Thymus (tissue), 11 donors: ENCODE measurements around the gene ADIRF. TPM values are rescaled to one million over a fixed set of nuclear protein-coding genes. Genes with fewer than 3 reads are reported as not detected.
"Not testable (repeated sequence)": the region's sequence is repeated elsewhere in the genome, so short reads cannot be mapped to it uniquely, and the experiment has no call there.

Experiments
- DNase-seq, 9 donors: peaks; one replicate each; pipeline ENCODE4 v3.0.0-alpha.2; 2013; ENCODE audit warnings: low spot score in 9 of 9, low read depth in 6 of 9, missing footprints in 1 of 9
- H3K27ac ChIP-seq, 2 donors: one replicate each; pipeline ENCODE4 v1.5.1; 2013; ENCODE audit warnings: control low read depth in 1 of 2, low read depth in 1 of 2, low read length in 1 of 2, mild to moderate bottlenecking in 1 of 2, moderate library complexity in 1 of 2
- H3K27me3 ChIP-seq, 2 donors: one replicate each; pipeline ENCODE4 v1.5.1; 2013; ENCODE audit warnings: low read length in 1 of 2; ENCODE audit not compliant: control insufficient read depth in 2 of 2, insufficient read depth in 1 of 2
- H3K36me3 ChIP-seq, 2 donors: one replicate each; pipeline ENCODE4 v1.5.1; 2013; ENCODE audit warnings: low read length in 1 of 2, mild to moderate bottlenecking in 1 of 2, moderate library complexity in 1 of 2; ENCODE audit not compliant: control insufficient read depth in 2 of 2, insufficient read depth in 2 of 2
- H3K4me1 ChIP-seq, 2 donors: one replicate each; pipeline ENCODE4 v1.5.1; 2013; ENCODE audit warnings: low read length in 2 of 2; ENCODE audit not compliant: control insufficient read depth in 2 of 2, insufficient read depth in 2 of 2
- H3K4me3 ChIP-seq, 2 donors: one replicate each; pipeline ENCODE4 v1.5.1; 2013; ENCODE audit warnings: low read length in 2 of 2, control low read depth in 1 of 2, mild to moderate bottlenecking in 1 of 2
- H3K9me3 ChIP-seq, 2 donors: one replicate each; pipeline ENCODE4 v1.5.1; 2013; ENCODE audit warnings: low read length in 1 of 2, mild to moderate bottlenecking in 1 of 2; ENCODE audit not compliant: control insufficient read depth in 2 of 2, insufficient read depth in 1 of 2
- WGBS: extraction: QIAGEN DNeasy Blood & Tissue Kit; methylation state at CpG from one replicate; pipeline ENCODE4 v1.1.7; 2013; 5-methylcytosine and 5-hydroxymethylcytosine counted together
- polyA plus RNA-seq: library from polyadenylated mRNA; stranded (reverse); fragments of 200-250 nt; gene quantifications from one replicate; pipeline ENCODE4 v1.2.3, GENCODE V29; 2013
- total RNA-seq: library from RNA; stranded (reverse); fragments of 120-200 nt; gene quantifications from one replicate; pipeline ENCODE4 v1.2.4, GENCODE V29; 2013
- donor health status: healthy.

Gene ADIRF
- total and polyA plus RNA-seq, 2 donors: 23.8 to 196 TPM

DNA sequence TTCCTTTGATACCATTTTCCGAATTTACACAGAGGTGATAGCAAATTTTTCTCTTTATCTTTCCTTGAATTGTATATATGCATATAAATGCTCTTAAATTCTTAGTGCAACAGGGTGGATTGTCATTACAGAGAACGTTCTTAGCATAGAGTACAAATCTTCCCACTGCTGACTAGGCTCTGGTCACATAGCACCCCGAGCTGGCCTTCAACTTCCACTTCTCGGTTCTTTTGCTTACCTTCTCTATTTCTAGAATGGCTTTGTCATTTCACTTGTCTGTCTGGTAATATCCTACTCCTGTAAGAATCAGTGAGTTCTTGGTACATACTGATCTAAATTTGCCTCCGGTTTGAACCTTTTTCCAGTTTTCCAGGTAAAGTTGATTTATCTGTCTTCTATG lies 13.4 kb downstream of the ADIRF start:
- H3K27ac ChIP-seq: no peak overlapping the region
- H3K27me3 ChIP-seq: peaks cover 0 to 5% of the 10 kb centered on the region in 2 donors
- no peaks in the 10 kb centered on the region for H3K9me3 ChIP-seq
- no peak overlapping the region for H3K4me3 ChIP-seq
- no peaks in the 10 kb centered on the region for H3K4me1 ChIP-seq
- no peaks in the 10 kb centered on the region for H3K36me3 ChIP-seq
- WGBS: 92% methylated on average over 5 of the region's 5 CpGs
- DNase-seq: no peak

DNA sequence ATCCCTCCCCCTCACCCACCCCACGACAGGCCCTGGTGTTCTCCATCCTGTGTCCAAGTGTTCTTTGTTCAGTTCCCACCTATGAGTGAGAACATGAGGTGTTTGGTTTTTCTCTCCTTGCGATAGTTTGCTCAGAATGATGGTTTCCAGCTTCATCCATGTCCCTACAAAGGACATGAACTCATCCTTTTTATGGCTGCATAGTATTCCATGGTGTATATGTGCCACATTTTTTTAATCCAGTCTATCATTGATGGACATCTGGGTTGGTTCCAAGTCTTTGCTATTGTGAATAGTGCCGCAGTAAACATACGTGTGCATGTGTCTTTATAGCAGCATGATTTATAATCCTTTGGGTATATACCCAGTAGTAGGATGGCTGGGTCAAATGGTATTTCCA lies 16.2 kb downstream of the ADIRF start:
- H3K9me3 ChIP-seq, H3K36me3 ChIP-seq, H3K27ac ChIP-seq, H3K27me3 ChIP-seq, H3K4me3 ChIP-seq, DNase-seq, H3K4me1 ChIP-seq: not testable (repeated sequence)
- 98% methylated on average over 4 of the region's 4 CpGs for WGBS

DNA sequence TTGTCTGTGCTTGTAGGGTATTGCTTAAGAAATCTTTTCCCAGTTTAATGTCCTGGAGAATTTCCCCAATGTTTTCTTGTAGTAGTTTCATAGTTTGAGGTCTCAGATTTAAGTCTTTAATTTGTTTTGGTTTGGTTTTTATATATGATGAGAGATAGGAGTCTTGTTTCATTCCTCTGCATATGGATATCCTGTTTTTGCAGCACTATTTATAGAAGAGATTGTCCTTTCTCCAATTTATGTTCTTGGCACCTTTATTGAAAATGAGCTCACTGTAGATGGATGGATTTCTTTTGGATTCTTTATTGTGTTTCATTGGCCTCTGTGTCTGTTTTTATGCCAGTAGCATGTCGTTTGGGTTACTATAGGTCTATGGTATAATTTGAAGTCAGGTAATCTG lies 20.2 kb downstream of the ADIRF start:
- Histone ChIP-seq H3K27me3 (no peaks in the 10 kb centered on the region), H3K9me3 (no peaks in the 10 kb centered on the region), H3K36me3 (no peaks in the 10 kb centered on the region), H3K4me3 (no peak overlapping the region), H3K4me1 (no peaks in the 10 kb centered on the region), H3K27ac (no peak overlapping the region)
- no peak for DNase-seq
- WGBS: 92% methylated on average over 1 of the region's 1 CpG

DNA sequence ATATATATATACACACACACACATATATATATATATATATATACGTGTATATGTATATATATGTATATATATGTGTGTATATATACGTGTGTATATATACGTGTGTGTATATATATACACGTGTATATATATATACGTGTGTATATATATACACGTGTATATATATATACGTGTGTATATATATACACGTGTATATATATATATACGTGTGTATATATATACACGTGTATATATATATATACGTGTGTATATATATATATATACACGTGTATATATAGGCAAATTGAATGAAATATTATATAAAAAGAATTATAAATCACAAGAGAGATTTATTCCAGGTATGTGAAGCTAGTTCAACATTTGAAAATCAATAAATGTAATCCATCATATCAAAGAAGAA lies 23.1 kb downstream of the ADIRF start:
- not testable (repeated sequence) for H3K9me3 ChIP-seq, H3K36me3 ChIP-seq, H3K4me3 ChIP-seq, DNase-seq, H3K4me1 ChIP-seq, H3K27ac ChIP-seq, H3K27me3 ChIP-seq
- WGBS: 83% methylated on average over 12 of the region's 12 CpGs

DNA sequence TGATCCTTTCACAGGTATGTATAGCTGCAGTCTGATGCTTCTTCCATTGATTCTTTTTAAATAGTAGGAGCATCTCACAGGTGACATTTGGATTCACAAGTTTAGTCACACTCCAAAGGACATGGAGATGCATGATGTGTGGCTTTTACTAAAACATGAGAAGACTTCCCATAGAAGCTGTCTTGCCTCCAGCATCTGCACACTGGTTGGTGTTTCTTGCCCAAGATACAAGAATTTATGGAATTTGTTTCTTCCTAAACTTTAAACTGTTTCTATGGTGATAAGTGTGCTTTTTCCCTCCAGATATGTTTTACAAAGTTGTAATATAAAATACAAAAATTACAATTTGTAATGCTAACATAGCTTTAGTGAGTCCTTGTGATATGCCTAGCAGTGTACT lies 24.2 kb downstream of the ADIRF start:
- Histone ChIP-seq H3K4me3 (no peak overlapping the region), H3K36me3 (no peaks in the 10 kb centered on the region), H3K27me3 (no peaks in the 10 kb centered on the region), H3K9me3 (no peaks in the 10 kb centered on the region), H3K27ac (no peak overlapping the region), H3K4me1 (no peaks in the 10 kb centered on the region)
- DNase-seq: no peak

DNA sequence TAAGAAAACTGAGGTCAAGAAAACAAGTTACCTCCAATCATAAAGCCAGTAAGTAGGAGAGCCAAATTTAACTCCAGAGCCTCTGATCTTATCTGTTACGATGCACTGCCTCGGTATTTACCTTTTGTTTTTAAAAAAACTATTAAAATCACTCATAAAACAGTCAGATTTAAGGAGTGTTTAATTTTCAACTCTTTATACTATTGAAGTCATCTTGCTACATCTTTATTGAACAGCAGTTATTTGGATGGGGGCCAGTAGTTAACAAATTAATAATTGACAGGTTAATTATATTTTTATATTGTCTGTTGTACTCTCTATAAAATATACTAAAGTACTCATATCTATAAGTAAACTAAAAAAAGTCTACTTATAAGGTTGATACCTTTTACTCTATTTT lies 24.6 kb downstream of the ADIRF start:
- 94% methylated on average over 2 of the region's 2 CpGs for WGBS
- no peaks in the 10 kb centered on the region for H3K27me3 ChIP-seq
- no peak for DNase-seq
- H3K9me3 ChIP-seq: no peaks in the 10 kb centered on the region
- H3K4me3 ChIP-seq: no peak overlapping the region
- no peaks in the 10 kb centered on the region for H3K4me1 ChIP-seq
- H3K36me3 ChIP-seq: no peaks in the 10 kb centered on the region
- H3K27ac ChIP-seq: no peak overlapping the region

DNA sequence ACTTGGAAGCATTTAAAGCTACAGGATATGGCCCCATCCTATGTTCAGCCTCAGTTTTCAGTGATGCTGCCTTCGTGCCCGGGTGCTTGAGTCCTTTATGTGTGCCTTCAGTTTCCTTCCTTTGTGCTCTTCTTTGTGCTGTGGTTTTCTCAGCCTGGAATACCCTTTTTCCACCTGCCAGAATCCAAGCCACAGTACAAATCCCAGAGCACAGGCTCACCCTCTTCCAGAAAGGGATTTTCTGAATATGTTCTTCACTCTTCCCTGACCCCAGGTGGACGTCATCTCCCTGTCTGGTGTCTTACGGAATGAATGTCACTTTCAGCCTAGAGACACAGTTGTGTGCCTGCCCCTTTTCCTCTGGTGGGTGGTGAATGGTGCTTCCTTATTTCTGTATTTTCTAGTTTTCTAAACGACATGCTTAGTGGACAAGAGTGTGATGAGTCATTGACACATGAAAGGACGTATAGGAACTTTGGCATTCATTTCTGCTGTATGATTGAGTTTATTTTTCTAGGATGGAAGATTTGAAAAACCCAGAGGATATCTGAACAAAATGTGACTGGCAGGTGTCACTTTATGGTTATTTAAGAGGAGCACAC lies 31.6 kb downstream of the ADIRF start:
- not testable (repeated sequence) for H3K27me3 ChIP-seq, H3K36me3 ChIP-seq, H3K4me3 ChIP-seq, H3K4me1 ChIP-seq, H3K9me3 ChIP-seq, DNase-seq, H3K27ac ChIP-seq
- WGBS: 77% methylated on average over 6 of the region's 6 CpGs

DNA sequence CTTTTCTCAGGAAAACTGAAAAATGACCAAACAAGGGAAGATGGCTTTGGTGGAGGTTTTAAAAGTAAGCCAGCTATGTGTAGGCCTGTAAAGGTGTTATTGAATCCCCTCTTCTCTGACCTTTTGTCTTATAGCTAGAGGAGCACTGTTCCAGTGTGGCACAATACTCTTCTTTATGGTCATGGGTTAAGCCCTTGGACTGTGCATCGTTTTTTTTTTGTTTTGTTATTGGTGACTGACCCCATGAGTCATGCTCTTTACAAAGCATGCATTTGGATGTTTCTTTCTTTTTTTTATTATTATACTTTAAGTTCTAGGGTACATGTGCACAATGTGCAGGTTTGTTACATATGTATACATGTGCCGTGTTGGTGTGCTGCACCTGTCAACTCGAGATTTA lies 32.2 kb downstream of the ADIRF start:
- Histone ChIP-seq H3K9me3 (no peaks in the 10 kb centered on the region), H3K36me3 (no peaks in the 10 kb centered on the region), H3K27me3 (no peaks in the 10 kb centered on the region), H3K4me3 (no peak overlapping the region), H3K27ac (no peak overlapping the region), H3K4me1 (no peaks in the 10 kb centered on the region)
- no peak for DNase-seq
- 96% methylated on average over 3 of the region's 3 CpGs for WGBS

DNA sequence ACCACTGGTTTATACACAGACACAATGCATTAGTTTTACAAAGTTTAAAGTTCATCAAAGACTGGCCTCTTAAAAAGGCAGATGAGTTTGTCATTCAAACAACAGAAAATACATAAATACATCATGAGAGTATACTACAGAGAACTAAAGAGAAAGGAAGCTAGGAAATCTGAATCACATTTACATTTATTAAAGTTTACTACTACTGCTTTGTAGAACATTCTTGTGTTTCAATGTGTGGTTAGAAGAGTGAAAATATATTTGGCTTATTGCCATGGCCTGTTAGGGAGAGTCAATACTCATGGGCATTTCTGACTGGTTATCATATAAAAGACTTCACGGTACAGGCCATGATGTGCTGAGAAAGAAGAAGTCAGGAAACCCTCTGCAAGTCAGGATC lies 38.8 kb downstream of the ADIRF start:
- H3K36me3 ChIP-seq, H3K27me3 ChIP-seq: not testable (repeated sequence)
- 88% methylated on average over 1 of the region's 1 CpG for WGBS

DNA sequence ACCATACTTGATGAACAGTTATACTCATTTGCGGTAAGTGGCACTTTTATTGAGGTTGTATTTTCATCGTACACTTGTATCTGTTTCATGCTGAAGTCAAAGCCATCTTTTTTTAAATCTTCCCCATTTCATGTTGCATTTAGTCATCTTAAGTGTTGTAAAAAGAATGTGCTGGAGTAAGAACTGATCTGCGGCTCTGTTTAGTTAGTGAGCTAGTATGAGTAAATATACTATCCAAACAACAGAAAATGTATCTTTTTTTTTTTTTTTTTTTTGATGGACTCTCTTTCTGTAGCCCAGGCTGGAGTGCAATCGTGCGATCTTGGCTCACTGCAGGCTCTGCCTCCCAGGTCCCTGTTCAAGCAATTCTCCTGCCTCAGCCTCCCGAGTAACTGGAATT lies 39.4 kb downstream of the ADIRF start:
- not testable (repeated sequence) for H3K4me3 ChIP-seq, H3K27me3 ChIP-seq, H3K36me3 ChIP-seq, H3K4me1 ChIP-seq, DNase-seq, H3K27ac ChIP-seq, H3K9me3 ChIP-seq
- over 99% methylated on average over 6 of the region's 6 CpGs for WGBS

More for the DNA sequence above, 38.8 kb downstream of the ADIRF start:
- not testable (repeated sequence) for H3K9me3 ChIP-seq, DNase-seq, H3K27ac ChIP-seq, H3K4me3 ChIP-seq, H3K4me1 ChIP-seq
